HL-60 (cell line): ENCODE measurements around the gene SERF1A.
"Not testable (repeated sequence)": the region's sequence is repeated elsewhere in the genome, so short reads cannot be mapped to it uniquely, and the experiment has no call there.

Source experiments
- GABPA ChIP-seq: IDR thresholded peaks from 2 replicates; pipeline ENCODE4 v1.6.1; 2012; ENCODE audit warnings: low read depth
- POLR2AphosphoS5 ChIP-seq: IDR thresholded peaks from 2 replicates; pipeline ENCODE4 v1.6.1; 2012; ENCODE audit warnings: low read depth
- TF ChIP-seq, protein P1 (sequence below): IDR thresholded peaks from one replicate; pipeline ENCODE4 v1.5.1; 2011; ENCODE audit warnings: low read length, control low read depth, inconsistent platforms; ENCODE audit not compliant: insufficient read depth

- TF ChIP-seq, protein P1, sequence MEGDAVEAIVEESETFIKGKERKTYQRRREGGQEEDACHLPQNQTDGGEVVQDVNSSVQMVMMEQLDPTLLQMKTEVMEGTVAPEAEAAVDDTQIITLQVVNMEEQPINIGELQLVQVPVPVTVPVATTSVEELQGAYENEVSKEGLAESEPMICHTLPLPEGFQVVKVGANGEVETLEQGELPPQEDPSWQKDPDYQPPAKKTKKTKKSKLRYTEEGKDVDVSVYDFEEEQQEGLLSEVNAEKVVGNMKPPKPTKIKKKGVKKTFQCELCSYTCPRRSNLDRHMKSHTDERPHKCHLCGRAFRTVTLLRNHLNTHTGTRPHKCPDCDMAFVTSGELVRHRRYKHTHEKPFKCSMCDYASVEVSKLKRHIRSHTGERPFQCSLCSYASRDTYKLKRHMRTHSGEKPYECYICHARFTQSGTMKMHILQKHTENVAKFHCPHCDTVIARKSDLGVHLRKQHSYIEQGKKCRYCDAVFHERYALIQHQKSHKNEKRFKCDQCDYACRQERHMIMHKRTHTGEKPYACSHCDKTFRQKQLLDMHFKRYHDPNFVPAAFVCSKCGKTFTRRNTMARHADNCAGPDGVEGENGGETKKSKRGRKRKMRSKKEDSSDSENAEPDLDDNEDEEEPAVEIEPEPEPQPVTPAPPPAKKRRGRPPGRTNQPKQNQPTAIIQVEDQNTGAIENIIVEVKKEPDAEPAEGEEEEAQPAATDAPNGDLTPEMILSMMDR: not testable (repeated sequence)
- TF ChIP-seq POLR2AphosphoS5, GABPA: not testable (repeated sequence)
Measured at GRCh38 chr5:70953068-70953467, 52.6 kb downstream of the SERF1A start.
